C4-2B (cell line): ENCODE data around the gene RNU1-4.
"Not testable (repeated sequence)": the region's sequence is repeated elsewhere in the genome, so short reads cannot be mapped to it uniquely, and the experiment has no call there.

Experiments used
- CTCF ChIP-seq: fragments of 450-650 bp; conservative IDR thresholded peaks from 2 replicates; pipeline ENCODE4 v1.5.1; 2017; ENCODE audit warnings: mild to moderate bottlenecking
- ZFX ChIP-seq: fragments of 450-650 bp; IDR thresholded peaks from 2 replicates; pipeline ENCODE4 v1.6.1; 2017

- TF ChIP-seq CTCF, ZFX: not testable (repeated sequence)
These were observed 19.5 kb downstream of the RNU1-4 start for GRCh38 chr1:16759650-16760455.
